Measurements from ENCODE around the gene ZNF750.

GRCh38 chr17:82881900-82882714, 42.3 kb upstream of the ZNF750 start:
- TF ChIP-seq SIN3A (IDR thresholded peaks at IDR 0.05; ENCODE audit: borderline replicate concordance, insufficient read depth, low read length) (no peak), POLR2AphosphoS5 (IDR thresholded peaks at IDR 0.05; ENCODE audit: low read depth, low read length) (no peak), REST (IDR thresholded peaks at IDR 0.05; ENCODE audit: insufficient read depth in 1 of 2, low read depth in 2 of 2, low read length in 2 of 2) (no peak)
